NCI-H146 treated with DMSO at 0.1 percent for 48 hours (cell line): Measurements from ENCODE around the gene DUOX2.
"Not testable (repeated sequence)": the region's sequence is repeated elsewhere in the genome, so short reads cannot be mapped to it uniquely, and the experiment has no call there.

Experiments used
- DNase-seq: peaks from one replicate; lab custom pipeline; 2025; ENCODE audit not compliant: unreplicated experiment; lab: John Stamatoyannopoulos, UW

Gene DUOX2

DNA sequence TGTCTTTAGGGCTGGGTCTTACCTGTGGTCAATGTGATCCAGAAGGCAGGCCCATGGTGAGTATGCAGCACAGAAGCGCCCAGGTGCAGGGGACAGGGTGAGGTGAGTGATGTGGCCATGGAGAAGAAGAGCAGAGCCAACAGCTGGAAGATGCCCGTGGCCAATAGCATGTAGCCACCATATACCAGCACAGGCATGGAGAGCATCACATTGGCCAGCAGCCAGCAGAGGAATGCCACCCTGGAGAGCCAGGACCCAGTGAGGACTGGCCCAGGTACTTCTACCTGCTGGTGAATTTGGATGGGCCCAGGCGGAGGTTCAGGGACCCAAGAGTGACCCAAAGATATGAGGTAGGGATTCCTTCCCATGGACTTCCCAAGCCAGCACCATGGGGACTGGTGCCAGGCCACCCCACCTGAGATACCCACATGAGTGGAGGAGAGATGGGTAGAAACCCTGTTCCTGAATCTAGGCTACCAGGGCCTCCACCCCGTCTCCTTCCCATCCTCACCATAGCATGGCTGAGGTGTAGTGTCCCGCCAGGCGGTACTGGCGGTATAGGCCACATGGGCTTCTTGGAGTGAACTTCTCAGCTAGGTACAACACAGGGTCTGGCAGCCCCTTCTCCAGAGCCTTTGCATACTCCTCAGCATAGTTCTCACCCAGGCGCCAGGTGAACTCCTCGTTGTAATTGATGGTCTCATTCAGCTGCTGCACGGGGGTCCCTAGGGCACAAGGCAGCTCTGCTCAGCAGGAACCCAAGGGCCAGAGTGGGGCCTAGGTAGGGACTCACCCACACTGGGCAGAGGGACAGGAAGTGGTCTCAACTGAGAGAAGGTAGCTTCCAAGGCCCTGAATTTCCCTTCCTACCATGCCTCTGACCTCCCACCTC is 6.4 kb upstream of the DUOX2 start:
- DNase-seq = no peak

DNA sequence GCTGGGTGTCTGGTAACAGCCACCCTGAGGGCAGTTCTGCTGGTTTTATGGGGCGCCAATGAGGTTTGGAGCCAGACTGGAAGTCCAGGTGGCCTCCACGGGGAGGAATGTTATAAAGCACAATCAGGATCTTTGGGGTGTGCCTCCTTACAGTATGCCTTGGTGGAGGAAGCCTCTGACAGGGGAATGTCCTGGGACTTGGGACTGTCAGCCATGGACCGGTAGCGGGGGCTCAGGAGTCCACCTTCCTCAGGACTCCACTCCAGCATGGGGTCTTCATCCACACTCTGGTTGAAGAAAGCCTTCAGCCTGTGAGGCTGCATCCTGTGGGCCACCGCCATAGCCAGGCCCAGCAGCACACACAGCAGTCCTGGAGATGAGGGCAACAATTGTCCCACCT is 5.0 kb upstream of the DUOX2 start:
- no peak for DNase-seq

DNA sequence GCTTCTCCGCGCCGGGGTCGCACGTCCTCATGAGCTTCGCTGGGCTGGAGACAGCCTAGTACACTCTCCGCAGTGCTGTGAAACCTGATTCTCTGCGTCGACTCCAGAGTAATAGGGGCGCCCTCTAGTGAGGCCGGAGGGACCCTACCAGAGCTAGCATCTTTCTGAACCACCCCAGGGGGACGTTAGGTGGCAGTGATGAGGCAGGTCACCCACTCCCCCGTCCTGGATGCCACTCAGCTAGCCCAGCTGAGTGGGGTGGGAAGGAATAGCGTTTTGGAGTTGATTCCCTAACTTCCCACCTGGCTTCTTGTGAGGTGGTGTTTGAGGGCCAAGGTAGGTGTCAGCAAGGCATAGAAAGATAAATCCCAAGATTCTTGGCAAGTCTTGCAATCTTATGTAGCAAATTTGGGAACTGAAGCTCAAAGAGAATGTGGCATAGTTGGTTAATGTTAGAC is 4.2 kb upstream of the DUOX2 start:
- peak; percentile 81 for DNase-seq

DNA sequence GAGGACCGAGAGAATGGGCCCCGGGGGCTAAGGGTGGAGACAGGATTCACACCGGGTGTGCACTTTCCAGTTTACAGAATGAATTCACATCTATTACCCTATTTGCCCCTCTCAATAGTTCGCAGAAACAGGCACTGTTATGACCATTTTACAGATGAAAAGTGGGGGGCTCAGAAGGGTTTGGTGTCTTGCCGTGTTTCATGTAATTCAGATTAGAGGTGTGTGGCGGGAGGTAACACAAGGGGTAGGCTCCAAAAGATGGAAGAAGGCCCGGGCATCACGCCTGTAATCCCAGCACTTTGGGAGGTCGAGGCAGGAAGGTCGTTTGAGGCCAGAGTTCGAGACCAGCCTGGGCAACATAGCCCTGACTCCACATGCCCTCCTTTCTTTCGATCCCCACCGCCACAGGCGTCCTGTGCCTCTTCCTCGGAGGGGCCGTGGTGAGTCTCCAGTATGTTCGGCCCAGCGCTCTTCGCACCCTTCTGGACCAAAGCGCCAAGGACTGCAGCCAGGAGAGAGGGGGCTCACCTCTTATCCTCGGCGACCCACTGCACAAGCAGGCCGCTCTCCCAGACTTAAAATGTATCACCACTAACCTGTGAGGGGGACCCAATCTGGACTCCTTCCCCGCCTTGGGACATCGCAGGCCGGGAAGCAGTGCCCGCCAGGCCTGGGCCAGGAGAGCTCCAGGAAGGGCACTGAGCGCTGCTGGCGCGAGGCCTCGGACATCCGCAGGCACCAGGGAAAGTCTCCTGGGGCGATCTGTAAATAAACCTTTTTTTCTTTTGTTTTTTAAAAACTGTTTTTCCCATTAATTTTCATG is 3.5 kb upstream of the DUOX2 start:
- no peak for DNase-seq

DNA sequence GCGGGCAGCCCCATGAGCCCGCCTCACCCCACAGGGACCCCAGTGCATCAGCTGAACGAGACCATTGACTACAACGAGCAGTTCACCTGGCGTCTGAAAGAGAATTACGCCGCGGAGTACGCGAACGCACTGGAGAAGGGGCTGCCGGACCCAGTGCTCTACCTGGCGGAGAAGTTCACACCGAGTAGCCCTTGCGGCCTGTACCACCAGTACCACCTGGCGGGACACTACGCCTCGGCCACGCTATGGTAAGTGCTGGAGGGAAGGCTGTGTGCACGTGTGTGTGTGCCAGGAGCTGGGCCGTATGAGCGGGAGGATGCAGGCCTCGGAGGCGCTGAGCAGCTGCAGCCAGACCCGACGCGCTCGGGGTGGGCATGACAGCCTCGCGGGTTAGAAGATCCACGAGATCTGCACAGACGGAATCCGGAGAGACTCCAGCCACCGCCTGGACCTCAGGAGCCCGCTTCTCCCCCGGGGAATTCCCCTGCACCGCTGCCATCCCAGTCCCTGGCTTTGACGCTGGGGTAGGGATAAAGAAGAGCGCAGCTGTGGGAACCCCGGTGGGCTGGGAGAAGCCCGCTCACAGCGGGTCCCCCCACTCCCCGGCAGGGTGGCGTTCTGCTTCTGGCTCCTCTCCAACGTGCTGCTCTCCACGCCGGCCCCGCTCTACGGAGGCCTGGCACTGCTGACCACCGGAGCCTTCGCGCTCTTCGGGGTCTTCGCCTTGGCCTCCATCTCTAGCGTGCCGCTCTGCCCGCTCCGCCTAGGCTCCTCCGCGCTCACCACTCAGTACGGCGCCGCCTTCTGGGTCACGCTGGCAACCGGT is 2.7 kb upstream of the DUOX2 start:
- peak; percentile 13 for DNase-seq

DNA sequence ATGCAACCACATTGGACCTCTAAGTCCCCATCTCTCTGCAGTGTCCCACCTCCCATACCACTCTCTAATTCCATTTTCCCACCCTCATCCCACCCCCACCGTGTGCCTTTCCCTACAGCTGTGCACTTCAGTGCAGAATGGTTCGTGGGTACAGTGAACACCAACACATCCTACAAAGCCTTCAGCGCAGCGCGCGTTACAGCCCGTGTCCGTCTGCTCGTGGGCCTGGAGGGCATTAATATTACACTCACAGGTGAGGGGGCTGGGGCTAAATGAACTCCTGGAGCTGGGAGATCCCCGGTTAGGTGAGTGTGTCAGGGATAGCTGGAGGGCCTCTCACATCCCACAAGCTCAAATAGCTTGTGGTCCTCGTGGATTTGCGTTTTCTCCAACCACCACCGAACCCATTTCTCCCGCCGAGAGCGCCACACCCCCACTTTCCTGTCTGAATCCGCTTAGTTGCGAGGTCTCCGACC is 2.1 kb upstream of the DUOX2 start:
- no peak for DNase-seq

DNA sequence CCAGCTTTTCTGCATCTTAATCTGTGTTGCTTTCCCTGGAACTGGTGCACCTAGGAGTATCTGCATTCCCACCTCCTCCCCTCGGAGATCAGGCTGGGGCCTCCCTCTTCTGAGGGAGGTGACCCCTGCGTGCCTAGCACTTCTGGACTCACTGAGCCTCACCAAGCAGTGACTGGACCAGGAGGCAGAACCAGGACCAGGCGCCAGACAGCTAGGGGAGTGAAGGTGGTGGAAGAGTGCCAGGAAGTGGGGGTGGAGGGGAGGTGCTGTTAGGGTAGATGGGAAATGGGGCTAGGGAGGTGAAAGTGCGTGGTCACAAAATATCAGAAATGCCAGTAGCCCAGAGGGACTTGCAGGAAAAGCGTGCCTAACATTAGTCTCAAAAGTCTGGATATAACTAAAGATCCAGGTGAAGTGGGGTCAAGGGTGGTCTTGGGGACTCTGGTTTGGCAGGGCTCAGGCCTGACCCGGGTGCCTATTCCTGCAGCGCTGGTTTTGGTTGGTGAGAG is 1.4 kb upstream of the DUOX2 start:
- no peak for DNase-seq

DNA sequence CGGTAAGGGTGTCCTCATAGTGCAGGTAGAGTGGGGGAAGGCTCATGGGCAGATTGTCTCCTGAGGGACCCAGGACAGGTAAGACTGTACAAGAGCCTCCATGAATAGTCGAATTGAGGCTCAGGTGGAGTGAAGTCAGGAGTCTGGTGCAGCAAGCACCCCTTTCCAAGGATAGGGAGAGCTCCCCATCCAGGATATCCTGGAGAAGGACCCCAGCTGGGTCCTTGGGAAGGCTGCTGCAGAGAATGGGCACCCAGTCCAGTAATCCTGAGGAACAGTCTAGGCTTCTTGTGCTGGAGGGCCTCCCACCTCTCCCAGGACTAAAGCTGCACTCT is 746 bp upstream of the DUOX2 start:
- no peak for DNase-seq

DNA sequence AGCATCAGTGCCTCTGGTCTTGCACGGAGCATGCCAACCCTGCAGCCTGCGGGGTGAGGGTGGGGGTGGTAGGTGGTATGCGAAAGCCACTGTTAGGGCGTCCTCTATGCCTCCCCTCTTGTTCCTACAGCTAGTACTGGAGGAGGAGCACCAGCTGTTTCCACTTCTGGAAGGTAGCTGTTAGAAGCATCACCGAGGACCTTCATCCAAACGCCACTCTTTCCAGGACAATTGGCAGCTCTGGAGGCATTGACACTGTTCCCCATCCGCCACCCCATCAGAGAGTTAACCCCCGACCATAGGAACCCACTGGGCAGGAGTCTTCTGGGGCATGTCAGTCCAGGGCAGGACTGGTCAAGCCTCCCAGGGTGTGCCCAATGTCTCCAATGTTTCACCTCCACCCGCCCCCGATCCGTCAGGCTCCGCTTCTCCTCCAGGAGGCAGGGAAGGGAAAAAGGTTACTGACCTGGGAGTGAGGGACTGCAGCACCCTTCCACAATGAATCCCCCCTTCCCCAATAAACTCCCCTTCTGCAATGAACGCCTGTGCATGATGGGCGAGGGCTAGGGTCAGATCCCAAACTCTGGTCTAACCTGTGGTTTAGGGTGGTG is 487 bp downstream of the DUOX2 start:
- DNase-seq = no peak

DNA sequence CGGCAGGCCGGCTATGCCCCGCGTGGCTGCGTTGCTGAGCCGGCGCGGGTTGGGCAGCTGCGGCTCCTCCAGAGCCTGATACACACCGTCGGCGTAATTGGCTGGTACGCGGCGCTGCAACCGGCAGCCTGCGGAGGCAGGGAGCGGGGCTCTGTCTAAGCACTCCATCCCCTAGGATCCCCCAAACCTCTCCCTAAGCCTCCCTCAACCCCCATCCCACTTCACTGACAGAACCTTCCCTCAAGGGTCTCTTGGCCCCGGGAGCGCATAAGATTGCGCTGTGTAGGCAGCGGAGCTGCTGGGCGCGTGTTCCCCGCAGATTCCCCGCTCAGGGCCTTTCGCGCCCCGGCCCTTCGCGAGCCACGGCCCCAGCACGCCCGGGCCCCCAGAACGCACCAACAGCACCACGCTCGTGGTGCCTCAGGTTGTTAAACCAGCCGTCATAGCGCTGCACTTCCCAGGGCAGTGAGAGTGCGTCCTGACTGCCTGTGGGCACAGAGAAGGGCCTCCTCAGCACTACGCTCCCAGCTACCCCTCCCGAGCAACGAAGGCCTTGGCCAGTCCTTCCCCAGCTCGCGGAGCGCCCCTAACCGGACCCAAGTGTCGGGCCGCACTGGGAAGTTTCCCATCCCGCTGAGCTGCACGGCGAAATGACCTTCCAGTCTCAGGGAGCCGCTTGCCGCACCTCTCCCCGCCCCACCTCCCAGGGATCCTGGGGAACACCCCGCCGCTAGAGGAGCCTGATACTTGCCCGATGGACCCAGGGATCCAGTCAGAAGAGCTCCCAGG is 1.2 kb downstream of the DUOX2 start:
- DNase-seq = no peak

DNA sequence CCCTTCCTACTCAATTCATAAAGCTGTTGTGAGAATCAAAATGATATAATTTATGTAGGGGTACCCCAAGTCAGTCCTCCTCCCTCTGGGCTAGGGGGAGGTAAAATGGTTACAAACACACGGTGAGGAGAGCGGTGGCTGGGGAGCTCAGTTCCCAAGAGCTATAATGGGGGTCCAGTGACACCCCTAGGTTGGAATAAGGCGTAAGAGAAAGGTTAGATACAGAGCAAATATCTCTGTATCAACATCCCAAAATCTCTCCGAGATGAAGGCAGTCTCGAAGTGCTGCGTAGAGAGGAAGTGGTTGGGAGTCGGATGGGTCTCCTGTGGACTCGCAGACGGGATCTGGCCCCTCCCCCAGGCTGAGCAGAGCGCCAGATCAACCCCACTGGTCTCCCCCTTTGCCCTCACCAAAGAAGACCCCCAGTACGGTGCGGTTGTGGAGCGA is 1.8 kb downstream of the DUOX2 start:
- no peak for DNase-seq

DNA sequence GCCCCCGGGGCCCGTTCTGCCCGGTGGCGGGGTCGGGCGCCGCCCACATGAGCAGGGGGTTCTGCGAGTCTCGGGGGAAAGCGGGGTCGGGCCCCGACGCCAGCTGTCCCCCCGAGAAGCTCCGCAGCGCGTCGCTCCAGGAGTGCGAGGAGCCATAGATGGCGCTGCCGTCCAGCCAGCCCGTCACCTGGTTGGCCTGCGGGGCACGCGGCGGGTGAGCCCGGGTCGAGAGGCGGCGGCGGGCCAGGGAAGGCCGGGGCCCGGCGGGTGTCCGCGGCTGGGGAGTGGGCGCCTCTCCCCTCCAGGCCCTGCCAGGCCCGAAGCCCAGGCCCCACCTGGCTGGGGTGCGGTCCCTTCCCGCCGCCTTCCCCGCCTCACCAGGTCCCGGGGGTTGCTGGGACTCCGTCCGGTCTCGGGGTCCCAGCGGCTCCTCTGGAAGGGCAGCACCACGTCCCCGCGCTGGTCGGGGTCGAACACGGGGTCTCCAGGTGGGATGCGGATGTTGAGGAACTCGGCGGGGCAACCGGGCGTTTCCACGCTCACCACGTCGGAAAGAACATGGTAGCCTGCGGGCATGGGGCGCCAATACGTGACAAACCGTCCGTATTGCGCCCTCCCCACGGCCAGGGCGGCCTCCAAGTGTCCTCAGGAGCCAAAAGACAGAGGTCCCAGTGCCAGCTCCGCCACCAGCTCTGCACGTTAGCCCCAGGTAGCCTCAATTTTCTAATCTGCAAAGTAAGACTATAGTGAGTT is 2.4 kb downstream of the DUOX2 start:
- DNase-seq = no peak

DNA sequence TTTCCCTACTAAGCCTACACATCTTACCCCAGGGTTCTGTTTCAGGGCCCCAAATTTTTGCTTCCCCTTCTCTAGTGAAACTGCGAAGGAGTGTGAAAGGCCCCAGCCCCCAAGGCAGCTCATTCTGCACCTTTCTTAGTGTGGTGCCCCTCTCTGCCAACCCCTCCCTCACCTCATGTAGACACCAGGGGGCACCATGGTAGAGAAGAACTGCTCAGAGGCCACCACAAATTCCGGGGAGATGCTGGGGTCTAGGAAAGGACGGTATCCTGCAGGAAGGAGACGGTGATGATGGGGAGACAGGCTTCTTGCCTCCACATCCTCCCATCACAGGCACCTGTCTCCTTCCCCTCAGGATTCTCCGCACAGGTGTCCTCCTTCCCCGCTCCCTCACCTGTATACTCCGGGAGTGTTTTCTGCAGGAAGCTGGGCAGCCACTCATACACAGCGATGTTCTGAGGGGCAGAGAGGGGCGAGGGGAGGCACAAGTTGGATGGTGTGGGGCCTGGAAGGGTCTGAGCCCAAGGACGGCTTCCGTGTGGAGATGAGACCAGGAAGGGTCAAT is 3.6 kb downstream of the DUOX2 start:
- DNase-seq = no peak

DNA sequence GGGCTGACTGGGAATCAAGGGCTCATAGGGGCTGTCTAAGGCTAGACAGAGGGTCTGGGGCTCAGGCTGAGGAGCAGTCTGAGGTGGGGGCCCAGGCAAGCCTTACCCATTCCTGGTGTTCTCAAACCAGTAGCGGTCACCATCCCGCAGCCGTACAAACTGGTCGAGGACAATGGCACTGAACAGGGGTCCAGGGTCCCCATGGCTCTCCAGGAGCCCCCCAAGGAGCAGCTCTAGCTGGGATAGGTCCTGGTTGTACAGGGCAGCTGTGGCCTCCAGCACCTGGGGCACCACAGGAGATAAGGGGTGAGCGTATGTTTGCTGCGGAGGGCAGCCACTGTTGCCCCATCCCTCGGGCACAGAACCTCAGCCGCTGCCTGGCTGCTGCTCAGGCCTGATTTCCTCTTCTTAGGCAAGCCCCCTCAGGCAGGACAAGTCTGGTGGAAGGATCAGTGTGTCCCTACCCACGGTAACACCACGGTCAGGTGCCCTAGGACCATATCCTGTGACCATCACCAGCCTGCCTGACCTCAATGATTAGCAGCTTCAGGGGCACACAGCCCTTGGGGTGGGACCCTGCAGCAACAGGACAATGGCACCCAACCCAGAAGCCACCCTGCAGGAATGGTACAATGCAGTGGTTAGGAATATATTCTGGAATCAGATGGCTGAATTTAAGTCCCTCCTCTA is 5.9 kb downstream of the DUOX2 start:
- DNase-seq = no peak

DNA sequence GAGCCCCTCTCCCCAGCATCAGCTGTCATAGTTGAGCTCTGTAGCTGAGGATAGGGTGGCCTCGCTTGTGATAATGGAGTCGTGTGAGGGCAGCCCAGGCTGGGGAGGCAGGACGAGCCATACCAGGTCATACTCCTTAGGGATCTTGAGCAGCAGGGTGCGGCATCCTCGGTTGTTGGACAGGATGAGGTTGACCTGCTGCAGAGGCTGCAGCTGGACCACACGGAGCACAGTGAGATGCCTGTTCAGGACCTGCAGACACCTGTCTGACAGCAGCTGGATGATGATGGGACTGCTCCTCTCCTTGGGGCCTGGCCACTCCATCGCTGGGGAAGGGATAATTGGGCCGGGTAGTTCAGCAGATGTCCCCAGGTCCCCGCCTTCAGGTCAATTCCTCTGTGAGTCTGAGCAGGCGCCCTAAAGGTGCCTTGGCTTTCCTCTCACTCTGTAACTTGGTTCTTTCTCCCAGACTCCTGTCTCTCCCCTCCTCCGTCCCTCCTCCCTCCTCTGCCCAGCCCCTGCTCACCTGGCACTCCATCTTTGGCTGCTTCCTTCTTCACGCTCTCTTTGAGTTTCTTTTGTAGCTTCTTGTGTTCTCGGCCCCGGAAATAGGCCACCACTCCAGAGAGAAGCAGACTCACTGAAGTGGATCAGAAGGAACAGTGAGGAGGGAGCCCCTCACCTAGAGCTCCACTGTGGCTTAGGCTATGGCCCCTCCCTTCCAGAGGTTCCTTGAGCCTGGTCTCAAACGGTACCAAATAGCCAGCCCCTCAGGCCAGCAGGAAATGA is 7.8 kb downstream of the DUOX2 start:
- DNase-seq = no peak

DNA sequence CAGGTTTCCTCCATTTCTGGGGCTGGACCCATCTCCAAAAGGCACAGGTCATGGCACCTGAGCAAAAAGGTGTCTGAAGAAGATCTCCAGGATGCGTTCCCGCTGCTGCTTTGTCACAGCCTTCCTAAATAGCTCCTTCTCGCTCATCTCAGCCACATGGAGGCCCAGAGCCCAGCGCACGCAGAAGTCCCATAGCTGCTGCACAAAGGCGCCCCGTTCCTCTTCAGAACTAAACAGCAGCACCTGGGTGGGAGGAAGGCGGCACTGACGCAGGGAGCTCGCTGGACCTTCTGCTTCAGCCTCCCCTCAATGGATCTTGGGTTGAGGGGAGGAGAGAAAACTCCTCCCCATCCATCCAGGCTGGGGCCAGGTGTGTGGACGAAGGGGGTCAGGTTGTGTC is 8.4 kb downstream of the DUOX2 start:
- DNase-seq = no peak

DNA sequence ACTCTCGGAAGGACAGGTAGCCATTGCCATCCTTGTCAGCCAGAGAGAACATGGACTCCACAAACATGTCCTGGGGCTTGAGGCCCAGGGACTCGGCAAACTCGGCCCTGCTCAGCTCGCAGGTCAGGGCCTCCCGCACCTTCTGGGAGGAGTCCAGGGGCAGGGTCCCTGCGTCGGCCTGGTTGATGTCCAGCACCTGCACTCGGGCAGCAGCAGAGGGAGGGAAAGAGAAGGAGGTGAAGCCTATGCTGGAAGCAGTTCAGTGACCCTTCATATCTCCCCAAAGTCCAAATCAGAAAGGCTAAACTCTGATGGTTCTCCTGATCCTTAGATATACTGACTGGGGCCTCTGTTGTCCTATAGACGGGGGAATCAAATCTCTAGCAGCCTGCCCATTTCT is 9.8 kb downstream of the DUOX2 start:
- DNase-seq = not testable (repeated sequence)
